Upper lobe of right lung (tissue), 1 donor: Measurements from ENCODE around the gene KAZALD1. TPM values are rescaled to one million over a fixed set of nuclear protein-coding genes. Genes with fewer than 3 reads are reported as not detected.
A peak's percentile ranks its signal among the peaks of the same experiment; 100 is the strongest.

Experiments used
- ATAC-seq: fragments of 200-7000 bp; cut with Tn5 transposase; one replicate; pipeline ENCODE4 v1.9.1; 2020; ENCODE audit warnings: mild to moderate bottlenecking, moderate library complexity
- DNase-seq: peaks from one replicate; pipeline ENCODE4 v3.0.0-alpha.2; 2020
- H3K27ac ChIP-seq: fragments of 200-600 bp; one replicate; pipeline ENCODE4 v1.8.0; 2022
- H3K27me3 ChIP-seq: fragments of 200-600 bp; one replicate; pipeline ENCODE4 v1.8.0; 2022; ENCODE audit warnings: mild to moderate bottlenecking
- H3K36me3 ChIP-seq: fragments of 200-600 bp; one replicate; pipeline ENCODE4 v1.8.0; 2022
- H3K4me1 ChIP-seq: fragments of 200-600 bp; one replicate; pipeline ENCODE4 v1.8.0; 2022
- H3K4me3 ChIP-seq: fragments of 200-600 bp; one replicate; pipeline ENCODE4 v1.8.0; 2022; ENCODE audit warnings: mild to moderate bottlenecking
- H3K9me3 ChIP-seq: fragments of 200-600 bp; one replicate; pipeline ENCODE4 v1.8.0; 2022
- CTCF ChIP-seq: fragments of 200-600 bp; IDR thresholded peaks from one replicate; pipeline ENCODE4 v1.8.0; 2022; ENCODE audit warnings: antibody characterized with exemption
- intact Hi-C: fragments of 100-400 bp; cut with DNase I; formaldehyde crosslinking; loops from one replicate; pipeline ENCODE4 v1.11.0; 2022
- total RNA-seq: library from RNA; stranded (reverse); fragmentation: NEBNext Ultra II Directional; extraction: Animal tissue kit (Norgen Biotek cat#: 25700); gene quantifications from one replicate; pipeline ENCODE4 v1.2.1, GENCODE V29; 2021
- donor health status: DM: no; HTN: yes; CAD: no; lungs with severe emphysema.

The KAZALD1 gene
- total RNA-seq, 1 donor from 2014 or later = 8.4 TPM

DNA sequence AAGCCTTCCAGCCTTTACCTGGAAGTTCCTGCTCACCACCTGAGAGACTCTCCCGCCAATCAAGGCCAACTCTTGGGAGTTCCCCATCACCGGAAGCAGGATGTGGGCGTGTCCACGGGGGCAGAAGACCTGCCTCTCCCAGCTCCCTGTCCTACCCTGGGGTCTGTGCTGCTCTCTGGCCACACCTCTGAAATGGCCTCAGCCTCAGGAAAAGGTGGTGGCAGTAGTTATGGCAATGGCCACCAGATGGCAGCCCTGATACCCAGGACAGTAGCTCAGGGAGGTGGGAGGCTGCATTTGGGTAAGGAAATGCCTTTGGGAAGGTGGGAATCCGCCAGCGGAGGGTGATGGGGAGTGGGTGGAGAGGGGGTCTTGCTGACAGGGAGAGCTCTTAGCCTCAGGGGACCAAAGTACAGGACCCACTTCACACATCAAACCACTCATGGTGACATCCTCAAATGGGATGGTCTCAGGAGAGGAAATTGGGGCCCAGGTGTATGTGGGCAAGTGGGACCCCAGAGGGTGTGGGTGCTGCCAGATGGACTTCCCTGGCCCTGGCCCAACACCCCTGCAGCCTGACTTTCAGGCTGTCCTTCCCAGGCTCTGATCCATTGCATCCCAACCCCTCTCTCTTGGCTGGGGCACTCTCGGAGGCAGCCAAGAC, 33.9 kb downstream of the KAZALD1 start:
- Histone ChIP-seq H3K4me1 (no peaks in the 10 kb centered on the region), H3K27me3 (peaks cover 32% of the 10 kb centered on the region), H3K4me3 (no peak overlapping the region), H3K36me3 (no peaks in the 10 kb centered on the region), H3K27ac (no peak overlapping the region), H3K9me3 (no peaks in the 10 kb centered on the region)
- DNase-seq = peak; percentile 80
- TF ChIP-seq CTCF = peak; percentile 79
- intact Hi-C loops = loop anchor here (10.0 kb wide), 1 partner anchor 49 kb away; no protein-coding TSS in a partner anchor
- peak; percentile 86 for ATAC-seq

DNA sequence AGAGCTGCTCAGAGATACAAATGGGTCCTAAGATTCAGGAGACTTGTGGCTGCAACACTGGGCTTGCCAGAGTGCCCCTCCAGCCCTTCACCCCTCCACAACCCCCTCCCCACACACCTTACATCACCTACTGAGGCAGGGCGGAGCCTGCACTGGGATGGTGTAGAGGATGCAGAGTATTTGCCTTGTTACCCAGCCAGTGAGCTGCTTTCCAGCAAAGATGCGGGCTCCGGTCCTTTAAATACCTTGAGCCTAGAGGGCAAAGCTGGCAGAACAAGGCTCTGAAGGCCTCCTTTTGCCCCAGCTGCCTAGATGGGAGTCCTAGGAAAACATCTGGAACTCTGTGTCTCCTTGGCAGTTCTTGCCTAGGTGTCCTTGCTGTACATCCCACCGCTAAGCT, 34.6 kb downstream of the KAZALD1 start:
- no peak for TF ChIP-seq CTCF
- intact Hi-C loops = loop anchor here (10.0 kb wide), 1 partner anchor 48 kb away; no protein-coding TSS in a partner anchor

DNA sequence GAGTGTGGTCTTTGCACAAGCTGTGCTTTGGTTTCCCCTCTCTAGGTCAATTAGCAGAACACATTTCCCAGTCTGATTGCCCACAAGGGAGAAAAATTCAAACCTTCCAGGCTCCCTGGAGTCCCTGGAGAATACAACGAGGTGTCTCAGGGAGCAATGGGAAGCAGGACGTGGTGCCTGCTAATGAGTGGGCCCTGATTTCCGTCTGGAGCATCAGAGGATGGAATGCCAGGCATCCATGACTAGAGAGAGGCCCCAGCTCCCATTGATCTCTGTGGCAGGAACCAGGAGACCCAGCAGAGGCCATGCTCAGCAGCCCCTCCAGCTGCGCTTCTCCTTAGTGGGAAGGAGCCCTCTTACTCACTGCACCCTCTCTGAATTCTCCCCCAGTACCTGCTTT, 36.1 kb downstream of the KAZALD1 start:
- ATAC-seq (no peak), DNase-seq (no peak)
- H3K4me1 ChIP-seq = no peaks in the 10 kb centered on the region
- H3K4me3 ChIP-seq = no peak overlapping the region
- peaks cover 32% of the 10 kb centered on the region for H3K27me3 ChIP-seq
- H3K9me3 ChIP-seq = no peaks in the 10 kb centered on the region
- TF ChIP-seq CTCF = no peak
- intact Hi-C loops = loop anchor here (10.0 kb wide), 1 partner anchor 47 kb away; no protein-coding TSS in a partner anchor
- H3K36me3 ChIP-seq = no peaks in the 10 kb centered on the region
- H3K27ac ChIP-seq = no peak overlapping the region

More for the DNA sequence above, 34.6 kb downstream of the KAZALD1 start:
- Histone ChIP-seq H3K9me3 (no peaks in the 10 kb centered on the region), H3K4me3 (no peak overlapping the region), H3K4me1 (no peaks in the 10 kb centered on the region), H3K36me3 (no peaks in the 10 kb centered on the region), H3K27me3 (peaks cover 35% of the 10 kb centered on the region), H3K27ac (no peak overlapping the region)
- no peak for DNase-seq
- ATAC-seq = no peak

DNA sequence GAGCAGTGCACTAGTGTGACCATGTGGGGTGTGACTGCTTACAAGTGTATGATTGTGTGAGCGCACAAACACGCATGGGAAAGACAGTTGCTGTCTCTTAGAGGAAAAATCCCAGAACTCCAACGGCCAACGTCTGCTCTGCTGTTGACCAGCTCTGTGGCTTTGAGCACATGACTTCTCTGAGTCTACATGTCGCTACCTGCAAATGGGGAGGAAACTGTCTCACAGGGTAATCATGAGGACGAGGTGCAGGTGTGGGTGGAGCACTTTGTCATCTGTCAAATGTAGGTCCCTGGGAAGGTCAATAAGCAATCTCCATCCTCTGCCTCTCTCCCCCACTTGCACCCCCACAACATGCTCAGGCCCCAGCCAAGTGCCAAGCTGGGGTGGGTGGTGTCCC, 38.1 kb downstream of the KAZALD1 start:
- H3K4me3 ChIP-seq = no peak overlapping the region
- TF ChIP-seq CTCF = no peak
- DNase-seq (no peak), ATAC-seq (no peak)
- intact Hi-C loops = loop anchor here (10.0 kb wide), 1 partner anchor 45 kb away; no protein-coding TSS in a partner anchor
- no peak overlapping the region for H3K27ac ChIP-seq
- H3K27me3 ChIP-seq = peaks cover 30% of the 10 kb centered on the region
- no peaks in the 10 kb centered on the region for H3K4me1 ChIP-seq
- no peaks in the 10 kb centered on the region for H3K9me3 ChIP-seq
- no peaks in the 10 kb centered on the region for H3K36me3 ChIP-seq

GRCh38 chr10:101101372-101101881, 39.6 kb downstream of the KAZALD1 start:
- H3K27me3 ChIP-seq = peaks cover 33% of the 10 kb centered on the region
- H3K27ac ChIP-seq = no peak overlapping the region
- intact Hi-C loops = no loop called here
- no peak for DNase-seq
- no peaks in the 10 kb centered on the region for H3K9me3 ChIP-seq
- H3K36me3 ChIP-seq = no peaks in the 10 kb centered on the region
- TF ChIP-seq CTCF = no peak
- no peaks in the 10 kb centered on the region for H3K4me1 ChIP-seq
- no peak overlapping the region for H3K4me3 ChIP-seq
- ATAC-seq = no peak
